ENCODE measurements around the gene TLE3.

GRCh38 chr15:70119911-70120508 lies 22.3 kb upstream of the TLE3 start:
- TF ChIP-seq, protein P1, sequence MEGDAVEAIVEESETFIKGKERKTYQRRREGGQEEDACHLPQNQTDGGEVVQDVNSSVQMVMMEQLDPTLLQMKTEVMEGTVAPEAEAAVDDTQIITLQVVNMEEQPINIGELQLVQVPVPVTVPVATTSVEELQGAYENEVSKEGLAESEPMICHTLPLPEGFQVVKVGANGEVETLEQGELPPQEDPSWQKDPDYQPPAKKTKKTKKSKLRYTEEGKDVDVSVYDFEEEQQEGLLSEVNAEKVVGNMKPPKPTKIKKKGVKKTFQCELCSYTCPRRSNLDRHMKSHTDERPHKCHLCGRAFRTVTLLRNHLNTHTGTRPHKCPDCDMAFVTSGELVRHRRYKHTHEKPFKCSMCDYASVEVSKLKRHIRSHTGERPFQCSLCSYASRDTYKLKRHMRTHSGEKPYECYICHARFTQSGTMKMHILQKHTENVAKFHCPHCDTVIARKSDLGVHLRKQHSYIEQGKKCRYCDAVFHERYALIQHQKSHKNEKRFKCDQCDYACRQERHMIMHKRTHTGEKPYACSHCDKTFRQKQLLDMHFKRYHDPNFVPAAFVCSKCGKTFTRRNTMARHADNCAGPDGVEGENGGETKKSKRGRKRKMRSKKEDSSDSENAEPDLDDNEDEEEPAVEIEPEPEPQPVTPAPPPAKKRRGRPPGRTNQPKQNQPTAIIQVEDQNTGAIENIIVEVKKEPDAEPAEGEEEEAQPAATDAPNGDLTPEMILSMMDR (IDR thresholded peaks at IDR 0.05; ENCODE audit: insufficient read depth, low read depth, low read length), result no peak
- TF ChIP-seq EZH2 (IDR thresholded peaks at IDR 0.05; ENCODE audit: insufficient read depth, low read length), result no peak

Measured in astrocyte (in vitro differentiated cells and primary cell).